ENCODE results near the gene TCF25.
"Not testable (repeated sequence)": the region's sequence is repeated elsewhere in the genome, so short reads cannot be mapped to it uniquely, and the experiment has no call there.

TCF25 gene

GRCh38 chr16:89920723-89921122 lies 47.3 kb downstream of the TCF25 start:
- DNase-seq (ENCODE audit: low read depth): no peak

DNA sequence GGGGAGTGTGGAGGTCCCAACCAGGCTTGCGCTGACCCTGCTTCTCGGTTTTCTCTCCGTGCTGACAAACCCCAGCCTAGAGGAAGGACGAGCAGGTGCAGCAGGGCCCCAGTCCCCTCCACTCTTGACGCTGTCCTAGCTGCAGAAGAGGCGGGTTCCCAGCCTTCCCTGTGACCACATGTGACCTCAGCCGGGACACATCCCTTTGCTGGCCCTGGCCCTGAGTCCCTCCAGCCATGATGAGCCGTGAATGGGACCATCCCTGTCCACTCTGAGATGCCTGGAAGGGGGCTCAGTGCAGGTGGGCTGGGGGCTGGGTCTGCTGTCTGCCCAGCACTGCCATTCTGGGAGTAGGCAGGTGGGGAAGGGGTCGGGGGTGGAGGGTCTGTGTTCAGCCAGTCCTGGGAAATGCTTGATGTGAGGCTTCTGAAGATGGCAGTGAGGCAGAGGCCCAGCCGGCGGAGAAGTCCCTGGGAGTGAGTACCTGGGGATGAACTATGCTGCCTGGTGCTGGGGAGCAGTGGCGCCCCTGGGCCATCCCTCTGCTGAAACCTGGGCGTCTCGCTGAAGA lies 47.8 kb downstream of the TCF25 start:
- no peak for DNase-seq (ENCODE audit: low read depth)

DNA sequence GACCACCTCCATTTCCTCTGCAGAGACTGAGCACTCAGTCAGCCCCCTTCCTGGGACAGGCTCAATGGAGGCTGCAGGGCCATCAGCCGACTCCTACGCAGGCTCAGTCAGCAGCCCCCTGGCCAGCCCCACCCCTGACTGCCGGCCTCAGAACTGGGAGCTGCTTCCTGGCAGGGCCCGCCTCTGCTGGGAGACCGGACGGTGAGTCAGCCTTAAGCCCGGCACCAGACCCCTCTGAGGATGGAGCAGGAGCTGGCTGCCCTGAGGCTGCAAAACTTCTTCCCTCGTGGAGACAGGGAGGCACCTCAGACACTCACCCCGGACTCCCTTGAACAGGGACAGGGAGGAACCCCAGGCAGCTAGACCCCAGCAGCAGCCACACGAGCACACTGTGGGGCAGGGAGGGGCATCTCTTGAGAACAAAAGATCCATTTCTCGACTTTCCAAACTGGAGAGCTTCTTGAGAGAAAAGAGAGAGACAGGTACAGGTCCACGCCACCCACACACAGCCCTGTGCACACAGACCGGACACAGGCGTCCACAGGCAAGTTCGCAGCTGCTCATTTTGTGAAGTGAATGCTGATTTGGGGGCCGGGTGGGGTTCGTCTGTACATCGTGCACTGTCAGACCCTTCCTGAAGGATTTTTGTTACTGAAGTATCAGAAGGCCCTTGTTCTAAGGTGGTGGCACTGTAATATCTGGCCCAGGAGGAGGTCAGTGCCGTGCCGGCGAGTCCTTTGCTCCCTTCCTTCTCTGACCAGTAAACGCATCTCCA lies 48.5 kb downstream of the TCF25 start:
- DNase-seq (ENCODE audit: low read depth): peak; percentile 84

DNA sequence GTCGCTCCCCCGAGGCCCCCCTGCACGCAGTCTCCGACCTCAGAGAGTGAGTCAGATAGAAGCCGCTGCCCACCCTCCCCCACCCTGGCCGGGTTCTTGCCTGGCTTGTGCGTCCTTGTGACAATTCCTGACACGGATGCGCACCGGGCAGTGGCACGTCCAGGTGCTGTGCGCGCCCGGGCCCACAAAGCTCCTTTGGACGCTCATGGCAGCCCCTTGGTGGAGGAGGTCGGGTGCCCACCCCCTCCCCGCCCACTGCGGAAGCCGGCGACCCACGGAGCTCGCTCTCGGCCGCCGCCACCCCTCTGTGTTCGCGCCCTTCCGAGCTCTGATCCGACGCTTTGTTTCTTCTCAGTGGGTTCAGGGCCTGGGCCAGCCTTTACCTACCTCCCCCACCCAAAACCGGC lies 49.1 kb downstream of the TCF25 start:
- DNase-seq (ENCODE audit: low read depth): peak; percentile 88

DNA sequence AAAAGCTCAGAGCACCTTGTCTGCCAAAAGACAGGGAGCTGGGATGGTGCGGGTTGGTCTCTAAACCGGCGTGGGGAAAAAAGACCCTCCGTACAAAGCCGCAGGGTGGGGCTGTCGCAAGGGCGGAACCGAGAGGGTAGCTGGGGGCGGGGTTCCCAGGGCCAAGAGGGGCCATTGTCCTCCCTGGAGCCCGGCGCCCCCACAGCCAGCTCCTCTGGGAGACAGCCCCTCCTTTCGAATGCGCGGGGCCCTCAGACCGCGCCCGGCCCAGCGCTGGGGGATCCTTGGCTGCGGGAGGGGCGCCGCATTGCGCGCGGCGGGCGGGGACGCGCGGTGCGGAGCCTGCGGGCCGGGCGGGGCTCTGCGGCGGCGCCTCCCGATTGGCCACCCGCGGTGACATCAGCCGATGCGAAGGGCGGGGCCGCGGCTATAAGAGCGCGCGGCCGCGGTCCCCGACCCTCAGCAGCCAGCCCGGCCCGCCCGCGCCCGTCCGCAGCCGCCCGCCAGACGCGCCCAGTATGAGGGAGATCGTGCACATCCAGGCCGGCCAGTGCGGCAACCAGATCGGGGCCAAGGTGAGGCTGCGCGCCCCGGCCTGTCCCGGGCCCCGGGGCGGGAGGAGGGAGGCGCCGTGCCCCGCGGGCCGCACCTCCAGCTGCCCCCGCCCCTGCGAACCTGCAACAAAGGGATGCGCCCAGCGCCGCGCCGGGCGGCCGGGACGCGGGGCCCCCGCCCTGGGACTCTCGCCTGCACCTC lies 49.7 kb downstream of the TCF25 start, which contains the start of gene TUBB3:
Gene TUBB3 (plus strand): TSS at position 459 of the 756 bp plus-strand sequence. CDS start 60 bp downstream, at position 519.
- DNase-seq (ENCODE audit: low read depth): no peak

GRCh38 chr16:89923640-89924296 lies 50.4 kb downstream of the TCF25 start:
- DNase-seq (ENCODE audit: low read depth): no peak

DNA sequence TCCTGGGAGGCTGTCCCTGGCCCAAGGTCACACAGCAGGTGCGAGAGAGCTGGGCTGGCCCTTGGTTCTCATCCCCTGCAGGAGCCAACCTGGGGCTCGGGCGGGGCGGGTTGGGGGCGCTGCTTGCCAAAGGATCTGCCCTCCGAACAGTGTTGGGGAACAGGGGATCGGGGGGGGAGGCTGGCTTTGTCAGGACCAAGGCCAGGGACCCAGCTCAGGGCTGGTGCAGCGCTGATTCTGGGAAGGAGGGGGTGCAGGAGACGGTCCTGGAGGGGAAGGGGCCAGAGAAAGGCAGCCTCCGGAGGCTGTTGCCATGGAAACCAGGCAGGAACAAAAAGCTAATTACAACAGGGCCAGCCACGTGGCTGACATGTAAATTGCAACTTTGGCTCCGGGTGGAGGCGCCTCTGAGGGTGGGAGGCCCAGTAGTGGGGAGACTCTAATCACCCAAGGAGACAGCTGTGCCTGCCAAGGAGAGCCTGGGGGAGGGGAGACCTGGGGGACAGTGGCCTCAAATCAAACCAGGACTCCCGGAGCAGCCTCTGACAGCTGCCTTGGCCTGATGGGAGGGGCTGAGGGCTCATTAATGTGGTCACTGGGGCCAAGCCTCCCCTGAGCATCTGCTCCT lies 51.0 kb downstream of the TCF25 start:
- no peak for DNase-seq (ENCODE audit: low read depth)

GRCh38 chr16:89924925-89925307 lies 51.5 kb downstream of the TCF25 start:
- DNase-seq (ENCODE audit: low read depth): no peak

- DNase-seq (ENCODE audit: low read depth): no peak
These were observed 52.2 kb downstream of the TCF25 start for GRCh38 chr16:89925596-89926079.

DNA sequence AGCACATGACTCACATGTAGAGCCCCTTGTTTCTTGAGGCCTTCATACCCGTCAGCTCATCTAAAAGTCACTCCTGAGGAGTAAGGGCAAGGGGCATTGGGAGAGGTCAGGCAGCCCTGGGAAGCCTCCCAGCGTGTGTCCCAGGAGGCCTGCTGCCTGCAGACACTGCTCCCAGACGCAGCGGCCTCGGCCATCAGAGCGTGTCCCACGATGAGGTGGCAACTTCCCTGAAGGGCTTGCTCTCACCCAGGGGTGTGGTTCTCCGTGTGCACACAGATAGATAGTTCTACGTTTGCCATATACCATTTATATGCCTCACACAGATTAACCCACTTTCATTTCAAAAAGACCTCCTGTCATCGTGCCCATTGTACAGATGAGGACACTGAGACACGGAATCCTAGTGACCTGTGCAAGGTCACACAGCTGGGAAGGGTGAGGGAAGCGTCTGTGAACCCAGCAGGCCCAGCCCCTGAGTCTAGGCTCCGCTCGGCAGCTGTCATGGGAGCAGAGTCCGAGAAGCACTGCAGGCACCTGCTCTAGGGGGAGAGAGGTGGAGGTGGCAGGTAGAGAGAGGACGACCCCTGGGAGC lies 58.0 kb downstream of the TCF25 start:
- DNase-seq (ENCODE audit: low read depth): no peak

DNA sequence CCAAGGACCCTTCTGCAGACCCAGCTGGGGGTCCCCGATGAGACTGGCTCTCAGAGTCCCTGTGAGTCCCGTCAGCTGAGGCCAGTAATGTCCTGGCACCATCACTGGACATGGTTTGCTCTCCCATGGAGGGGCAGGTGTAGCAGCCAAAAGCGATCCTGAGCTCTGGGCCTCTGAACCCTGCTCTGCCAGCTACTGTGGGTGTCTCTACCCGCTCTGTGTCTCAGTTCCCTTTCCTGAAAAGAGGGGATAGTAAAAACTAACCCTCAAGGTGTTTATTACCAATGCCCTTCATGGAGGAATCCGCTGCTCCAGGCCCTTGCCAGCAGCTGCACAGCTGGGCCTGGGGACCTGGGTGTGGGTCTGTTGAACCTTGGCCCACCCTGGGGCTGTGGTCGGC lies 58.6 kb downstream of the TCF25 start:
- DNase-seq (ENCODE audit: low read depth): no peak

- DNase-seq (ENCODE audit: low read depth): not testable (repeated sequence)
These were observed 60.6 kb downstream of the TCF25 start for GRCh38 chr16:89934019-89934418.

DNA sequence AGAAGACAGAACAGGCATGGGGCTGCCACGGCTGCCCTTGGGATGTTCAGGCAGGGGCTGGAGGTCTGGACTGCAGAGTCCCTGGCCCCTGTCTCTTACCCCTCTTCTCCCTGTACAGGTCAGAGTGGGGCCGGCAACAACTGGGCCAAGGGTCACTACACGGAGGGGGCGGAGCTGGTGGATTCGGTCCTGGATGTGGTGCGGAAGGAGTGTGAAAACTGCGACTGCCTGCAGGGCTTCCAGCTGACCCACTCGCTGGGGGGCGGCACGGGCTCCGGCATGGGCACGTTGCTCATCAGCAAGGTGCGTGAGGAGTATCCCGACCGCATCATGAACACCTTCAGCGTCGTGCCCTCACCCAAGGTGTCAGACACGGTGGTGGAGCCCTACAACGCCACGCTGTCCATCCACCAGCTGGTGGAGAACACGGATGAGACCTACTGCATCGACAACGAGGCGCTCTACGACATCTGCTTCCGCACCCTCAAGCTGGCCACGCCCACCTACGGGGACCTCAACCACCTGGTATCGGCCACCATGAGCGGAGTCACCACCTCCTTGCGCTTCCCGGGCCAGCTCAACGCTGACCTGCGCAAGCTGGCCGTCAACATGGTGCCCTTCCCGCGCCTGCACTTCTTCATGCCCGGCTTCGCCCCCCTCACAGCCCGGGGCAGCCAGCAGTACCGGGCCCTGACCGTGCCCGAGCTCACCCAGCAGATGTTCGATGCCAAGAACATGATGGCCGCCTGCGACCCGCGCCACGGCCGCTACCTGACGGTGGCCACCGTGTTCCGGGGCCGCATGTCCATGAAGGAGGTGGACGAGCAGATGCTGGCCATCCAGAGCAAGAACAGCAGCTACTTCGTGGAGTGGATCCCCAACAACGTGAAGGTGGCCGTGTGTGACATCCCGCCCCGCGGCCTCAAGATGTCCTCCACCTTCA lies 61.5 kb downstream of the TCF25 start:
- DNase-seq (ENCODE audit: low read depth): no peak

DNA sequence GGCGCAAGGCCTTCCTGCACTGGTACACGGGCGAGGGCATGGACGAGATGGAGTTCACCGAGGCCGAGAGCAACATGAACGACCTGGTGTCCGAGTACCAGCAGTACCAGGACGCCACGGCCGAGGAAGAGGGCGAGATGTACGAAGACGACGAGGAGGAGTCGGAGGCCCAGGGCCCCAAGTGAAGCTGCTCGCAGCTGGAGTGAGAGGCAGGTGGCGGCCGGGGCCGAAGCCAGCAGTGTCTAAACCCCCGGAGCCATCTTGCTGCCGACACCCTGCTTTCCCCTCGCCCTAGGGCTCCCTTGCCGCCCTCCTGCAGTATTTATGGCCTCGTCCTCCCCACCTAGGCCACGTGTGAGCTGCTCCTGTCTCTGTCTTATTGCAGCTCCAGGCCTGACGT lies 62.2 kb downstream of the TCF25 start:
- not testable (repeated sequence) for DNase-seq (ENCODE audit: low read depth)

DNA sequence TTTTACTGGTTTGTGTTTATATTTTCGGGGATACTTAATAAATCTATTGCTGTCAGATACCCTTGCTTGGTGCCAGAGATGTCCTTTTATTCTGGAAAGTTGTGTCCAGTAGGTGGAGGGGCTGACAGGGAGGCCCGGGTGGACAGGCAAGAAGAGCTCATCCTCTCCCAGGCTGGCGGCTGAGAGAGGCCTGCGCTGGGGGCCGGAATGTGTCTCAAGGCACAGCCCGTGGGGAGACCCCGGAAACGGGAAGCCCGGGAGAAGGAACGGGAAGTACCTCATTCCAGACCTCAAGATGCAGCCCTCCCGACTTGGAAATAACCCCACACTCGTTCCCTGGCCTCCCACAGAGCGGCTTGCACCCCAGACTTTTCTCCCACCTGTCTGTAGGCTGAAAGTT lies 62.6 kb downstream of the TCF25 start:
- DNase-seq (ENCODE audit: low read depth): no peak

- no peak for DNase-seq (ENCODE audit: low read depth)
These were observed 63.1 kb downstream of the TCF25 start for GRCh38 chr16:89936508-89936907.

DNA sequence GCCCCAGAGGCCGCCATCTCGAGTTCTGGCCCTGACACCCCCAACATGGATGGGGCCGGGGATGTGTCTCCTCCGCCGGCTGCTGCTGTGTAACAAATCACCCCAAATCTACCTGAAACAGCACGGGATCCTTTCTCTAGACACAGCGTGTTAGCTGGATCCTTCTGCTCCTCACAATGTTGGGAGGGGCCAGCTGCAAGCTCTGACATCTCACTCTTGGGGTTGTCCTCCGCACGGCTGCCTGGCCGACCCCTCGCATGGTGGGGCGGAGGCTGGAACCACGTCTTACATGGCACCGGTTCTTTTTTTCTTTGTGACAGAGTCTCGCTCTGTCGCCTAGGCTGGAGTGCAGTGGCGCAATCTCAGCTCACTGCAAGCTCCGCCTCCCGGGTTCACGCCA lies 63.6 kb downstream of the TCF25 start:
- no peak for DNase-seq (ENCODE audit: low read depth)

DNA sequence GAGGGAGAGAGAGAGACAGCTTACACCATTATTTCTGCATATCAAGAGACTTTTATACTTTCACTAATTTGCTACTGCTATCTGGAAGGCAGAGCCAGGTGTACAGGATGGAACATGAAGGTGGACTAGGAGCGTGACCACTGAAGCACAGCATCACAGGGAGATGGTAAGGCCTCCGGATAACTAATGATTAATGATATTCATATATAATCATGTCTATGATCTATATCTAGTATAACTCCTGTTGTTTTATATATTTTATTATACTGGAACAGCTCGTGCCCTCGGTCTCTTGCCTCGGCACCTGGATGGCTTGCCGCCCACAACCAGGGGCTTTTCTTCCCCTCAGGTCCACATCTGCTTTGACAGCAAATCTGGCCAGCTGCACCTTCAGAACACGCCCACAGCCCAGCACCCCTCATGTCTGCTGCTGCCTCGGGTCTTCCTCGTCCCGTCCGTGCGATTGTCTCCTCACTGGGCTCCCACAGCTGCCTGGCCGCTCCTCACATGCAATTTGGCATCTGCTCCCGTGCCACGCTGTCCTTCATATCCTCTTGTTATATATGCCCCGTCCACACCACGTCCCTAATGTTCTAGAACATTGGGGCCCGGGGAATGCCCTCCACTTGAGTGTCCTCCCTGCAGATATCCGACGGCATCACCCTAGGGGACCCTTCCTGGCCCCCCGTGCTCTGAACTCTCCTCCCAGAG lies 64.9 kb downstream of the TCF25 start:
- no peak for DNase-seq (ENCODE audit: low read depth)

GRCh38 chr16:89944773-89945172 lies 71.4 kb downstream of the TCF25 start:
- no peak for DNase-seq (ENCODE audit: low read depth)

GRCh38 chr16:89945654-89946053 lies 72.3 kb downstream of the TCF25 start:
- no peak for DNase-seq (ENCODE audit: low read depth)

Measured in HS-27A (cell line).